Type B pancreatic cell (in vitro differentiated cells): Measurements from ENCODE around the gene PLEKHF1. TPM values are rescaled to one million over a fixed set of nuclear protein-coding genes. Genes with fewer than 3 reads are reported as not detected.

Experiments
- DNase-seq: peaks from one replicate; pipeline ENCODE4 v3.0.0; 2021; ENCODE audit warnings: mixed read lengths; ENCODE audit not compliant: unreplicated experiment; ENCODE audit errors: extremely low spot score
- H3K27ac Mint-ChIP-seq: 2 replicates; pipeline ENCODE4 v1.8.0; 2021; ENCODE audit warnings: mild to moderate bottlenecking, mixed read lengths
- H3K27me3 Mint-ChIP-seq: 2 replicates; pipeline ENCODE4 v1.8.0; 2021; ENCODE audit warnings: mixed read lengths
- H3K36me3 Mint-ChIP-seq: 2 replicates; pipeline ENCODE4 v1.8.0; 2021; ENCODE audit warnings: mixed read lengths
- H3K4me1 Mint-ChIP-seq: one replicate; pipeline ENCODE4 v1.8.0; 2021; ENCODE audit warnings: mixed read lengths; ENCODE audit not compliant: unreplicated experiment
- H3K4me3 Mint-ChIP-seq: 2 replicates; pipeline ENCODE4 v1.8.0; 2021; ENCODE audit warnings: mild to moderate bottlenecking, mixed read lengths
- H3K9me3 Mint-ChIP-seq: 2 replicates; pipeline ENCODE4 v1.8.0; 2021; ENCODE audit warnings: mixed read lengths
- CTCF ChIP-seq: fragments of 200-600 bp; sonication (generic); conservative IDR thresholded peaks from 2 replicates; pipeline ENCODE4 v1.5.0; 2021; ENCODE audit warnings: antibody characterized with exemption, mild to moderate bottlenecking
- total RNA-seq: library from RNA; stranded (reverse); gene quantifications from 2 replicates; pipeline ENCODE4 v1.2.1, GENCODE V29; 2021; ENCODE audit warnings: low replicate concordance

PLEKHF1 gene
- total RNA-seq, 1 donor from 2014 or later, result 6.3 TPM

- no peak for DNase-seq
- Mint-ChIP-seq H3K9me3 (no peaks in the 10 kb centered on the region), H3K4me3 (no peak overlapping the region), H3K4me1 (peaks cover 11% of the 10 kb centered on the region), H3K27me3 (no peaks in the 10 kb centered on the region), H3K36me3 (peaks cover 3% of the 10 kb centered on the region), H3K27ac (no peak overlapping the region)
- TF ChIP-seq CTCF, result no peak
Observed at GRCh38 chr19:29618871-29619270, 46.4 kb upstream of the PLEKHF1 start.

- TF ChIP-seq CTCF, result no peak
- Mint-ChIP-seq H3K27ac (no peak overlapping the region), H3K27me3 (no peaks in the 10 kb centered on the region), H3K4me1 (peaks cover 14% of the 10 kb centered on the region), H3K4me3 (no peak overlapping the region), H3K9me3 (no peaks in the 10 kb centered on the region), H3K36me3 (peaks cover 3% of the 10 kb centered on the region)
- DNase-seq, result no peak
Observed at GRCh38 chr19:29620931-29621351, 44.3 kb upstream of the PLEKHF1 start.

GRCh38 chr19:29622166-29623070 lies 42.8 kb upstream of the PLEKHF1 start:
- no peaks in the 10 kb centered on the region for H3K36me3 Mint-ChIP-seq
- no peaks in the 10 kb centered on the region for H3K27me3 Mint-ChIP-seq
- TF ChIP-seq CTCF, result peak; percentile 11
- DNase-seq, result no peak
- peak overlapping the region; percentile 56 for H3K27ac Mint-ChIP-seq
- peaks cover 9% of the 10 kb centered on the region for H3K4me1 Mint-ChIP-seq
- no peaks in the 10 kb centered on the region for H3K9me3 Mint-ChIP-seq
- H3K4me3 Mint-ChIP-seq, result no peak overlapping the region

- H3K4me1 Mint-ChIP-seq, result peaks cover 8% of the 10 kb centered on the region
- no peaks in the 10 kb centered on the region for H3K36me3 Mint-ChIP-seq
- DNase-seq, result no peak
- no peak for TF ChIP-seq CTCF
- H3K27ac Mint-ChIP-seq, result peak overlapping the region; percentile 71
- no peaks in the 10 kb centered on the region for H3K27me3 Mint-ChIP-seq
- no peak overlapping the region for H3K4me3 Mint-ChIP-seq
- H3K9me3 Mint-ChIP-seq, result no peaks in the 10 kb centered on the region
Observed at GRCh38 chr19:29623726-29624488, 41.4 kb upstream of the PLEKHF1 start.

GRCh38 chr19:29624489-29625185 lies 40.6 kb upstream of the PLEKHF1 start:
- Mint-ChIP-seq H3K4me3 (no peak overlapping the region), H3K4me1 (peaks cover 8% of the 10 kb centered on the region), H3K27ac (peak overlapping the region; percentile 56), H3K9me3 (no peaks in the 10 kb centered on the region), H3K27me3 (no peaks in the 10 kb centered on the region), H3K36me3 (no peaks in the 10 kb centered on the region)
- no peak for DNase-seq
- no peak for TF ChIP-seq CTCF
